NCI-H1417 (cell line): ENCODE data around the gene SRRM4.
A peak's percentile ranks its signal among the peaks of the same experiment; 100 is the strongest.

Experiments
- DNase-seq, 3 experiments: peaks; one replicate each; lab custom pipeline; 2025; lab: John Stamatoyannopoulos, UW

SRRM4 gene, protein sequence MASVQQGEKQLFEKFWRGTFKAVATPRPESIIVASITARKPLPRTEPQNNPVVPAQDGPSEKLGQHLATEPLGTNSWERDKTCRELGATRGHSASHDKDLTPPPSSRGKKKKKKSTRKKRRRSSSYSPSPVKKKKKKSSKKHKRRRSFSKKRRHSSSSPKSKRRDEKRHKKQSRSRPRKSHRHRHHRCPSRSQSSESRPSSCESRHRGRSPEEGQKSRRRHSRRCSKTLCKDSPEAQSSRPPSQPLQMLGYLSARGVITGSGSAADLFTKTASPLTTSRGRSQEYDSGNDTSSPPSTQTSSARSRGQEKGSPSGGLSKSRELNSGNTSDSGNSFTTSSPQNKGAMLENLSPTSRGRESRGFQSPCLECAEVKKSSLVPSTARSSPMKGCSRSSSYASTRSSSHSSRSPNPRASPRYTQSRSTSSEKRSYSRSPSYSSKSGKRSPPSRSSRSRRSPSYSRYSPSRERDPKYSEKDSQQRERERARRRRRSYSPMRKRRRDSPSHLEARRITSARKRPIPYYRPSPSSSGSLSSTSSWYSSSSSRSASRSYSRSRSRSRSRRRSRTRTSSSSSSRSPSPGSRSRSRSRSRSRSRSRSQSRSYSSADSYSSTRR

DNA sequence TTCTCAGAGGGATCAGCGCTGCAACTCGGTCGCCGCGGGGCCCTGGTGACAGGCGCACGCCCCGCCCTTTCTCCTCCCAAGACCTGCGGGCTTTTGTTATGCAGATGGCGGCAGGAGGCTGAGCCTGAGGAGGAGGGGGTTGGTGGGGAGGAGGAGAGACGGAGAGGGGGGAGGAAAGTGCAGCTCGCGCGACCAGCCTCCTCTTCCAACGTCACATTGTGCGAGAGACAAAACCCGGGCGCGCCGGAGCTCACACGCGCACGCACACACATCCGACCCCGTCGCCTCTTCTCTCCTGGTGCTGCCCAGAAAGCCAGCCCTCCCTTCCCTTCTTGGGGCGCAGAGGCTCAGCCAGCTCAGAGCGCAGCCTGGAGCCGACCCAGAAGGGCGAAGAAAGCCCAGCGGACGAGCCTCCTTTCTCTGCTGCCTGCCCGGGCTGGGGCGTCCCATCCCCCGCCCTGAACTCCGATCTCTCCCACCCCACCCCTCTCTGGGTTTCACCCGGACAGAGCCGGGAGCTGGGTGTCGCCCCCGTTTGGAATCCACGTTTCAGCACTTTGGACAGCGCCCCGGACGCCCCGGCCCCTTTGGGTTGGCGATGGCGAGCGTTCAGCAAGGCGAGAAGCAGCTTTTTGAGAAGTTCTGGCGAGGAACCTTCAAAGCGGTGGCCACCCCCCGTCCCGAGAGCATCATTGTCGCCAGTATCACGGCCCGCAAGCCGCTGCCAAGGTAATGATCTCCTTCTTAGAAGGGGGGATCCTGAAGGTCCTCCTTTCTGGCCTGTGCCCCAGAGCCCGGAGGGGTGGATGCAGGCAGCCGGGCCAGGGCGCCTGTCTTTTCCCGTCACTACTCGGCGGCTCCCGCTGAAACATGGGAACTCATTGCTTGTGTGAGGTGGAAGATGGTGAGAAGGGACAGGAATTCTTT lies at the start of gene SRRM4:
SRRM4 (plus strand) TSS at position 257 of the 927 bp plus-strand sequence; CDS start at position 599, 342 bp downstream.
- peak; percentile 66 to 96 (median 75) for DNase-seq

GRCh38 chr12:118946256-118946655 lies 35.1 kb upstream of the SRRM4 start:
- peak in 1 of 3 experiments; percentile 56 for DNase-seq

GRCh38 chr12:118958520-118958919 lies 22.8 kb upstream of the SRRM4 start:
- peak in 2 of 3 experiments; percentile 9 to 93 for DNase-seq

DNA sequence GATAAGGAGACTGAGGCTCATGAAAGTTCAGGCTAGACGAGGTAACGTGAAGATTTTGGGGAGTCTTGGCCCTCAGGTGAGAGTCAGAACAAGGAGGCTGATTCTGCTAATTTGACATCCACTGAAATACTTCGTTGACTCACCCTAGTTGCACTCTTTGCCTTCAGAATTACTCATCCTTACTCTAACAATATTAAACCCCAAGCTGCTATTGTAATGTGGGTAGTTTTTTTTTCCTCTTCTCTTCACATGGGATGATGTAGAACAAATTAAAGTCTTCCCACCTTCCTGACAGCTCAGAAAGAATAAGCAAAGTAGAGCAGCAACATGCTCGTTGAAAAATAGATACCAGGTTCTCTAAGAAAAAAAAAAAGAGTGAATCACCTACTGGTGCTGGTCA lies 22.0 kb upstream of the SRRM4 start:
- no peak for DNase-seq

GRCh38 chr12:118959985-118960560 lies 21.3 kb upstream of the SRRM4 start:
- no peak for DNase-seq

DNA sequence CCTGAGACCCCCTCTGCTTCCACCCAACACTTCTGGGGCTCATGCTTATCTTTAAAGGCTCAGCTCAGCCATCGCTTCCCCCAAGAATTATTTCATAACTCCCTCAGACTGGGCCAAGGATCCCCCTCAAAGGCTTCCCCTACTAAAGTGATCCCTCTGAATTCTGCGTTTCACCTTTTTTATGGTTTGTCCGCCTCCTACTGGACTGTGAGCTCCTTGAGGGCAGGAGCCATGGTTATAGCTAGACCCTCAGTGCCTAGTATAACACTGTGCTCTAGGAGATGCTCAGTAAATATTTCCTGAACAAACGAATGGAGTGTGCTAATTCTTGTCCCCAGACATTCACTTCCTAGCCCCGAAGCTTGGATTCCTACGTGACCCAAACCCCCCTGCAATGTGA lies 20.5 kb upstream of the SRRM4 start:
- no peak for DNase-seq

DNA sequence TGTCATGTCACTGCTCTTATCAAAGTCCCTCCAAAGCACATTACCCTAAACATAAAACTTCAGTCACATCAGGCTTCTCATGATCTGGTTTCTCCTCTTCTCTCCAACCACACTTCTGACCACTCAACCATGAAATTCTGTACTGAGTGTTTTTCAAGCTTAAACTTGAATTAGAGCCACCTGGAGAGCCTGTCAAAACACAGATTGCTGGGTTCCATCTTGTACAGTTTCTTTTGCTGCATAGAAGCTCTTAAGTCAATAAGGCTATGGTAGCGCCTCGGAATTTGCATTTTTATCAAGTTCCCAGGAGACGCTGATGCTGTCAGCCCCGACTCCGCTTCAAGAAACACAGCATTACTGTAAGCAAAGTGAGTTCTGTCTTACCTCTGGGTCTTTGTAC lies 16.4 kb upstream of the SRRM4 start:
- peak in 1 of 3 experiments; percentile 97 for DNase-seq

DNA sequence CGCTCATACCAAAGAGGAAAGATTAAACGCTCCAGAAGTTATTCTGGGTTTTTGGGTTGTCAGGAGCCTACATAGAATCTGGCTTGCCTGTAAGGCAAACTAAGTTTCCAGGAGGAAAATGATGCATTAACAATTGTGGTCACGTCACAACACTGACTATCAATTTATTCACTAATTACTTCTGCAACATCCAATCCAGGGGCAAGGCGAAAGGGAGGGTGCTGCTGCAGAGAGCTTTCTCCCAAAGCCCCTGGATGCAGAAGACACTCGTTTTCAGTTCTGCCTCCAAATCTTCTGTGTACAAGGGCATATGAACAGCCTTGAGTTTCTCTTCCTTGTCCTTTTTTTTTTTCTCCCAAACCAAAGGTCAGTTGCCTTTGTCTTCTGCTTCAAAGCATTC lies 10.5 kb upstream of the SRRM4 start:
- no peak for DNase-seq

- no peak for DNase-seq
Measured at GRCh38 chr12:118972982-118973381, 8.4 kb upstream of the SRRM4 start.

DNA sequence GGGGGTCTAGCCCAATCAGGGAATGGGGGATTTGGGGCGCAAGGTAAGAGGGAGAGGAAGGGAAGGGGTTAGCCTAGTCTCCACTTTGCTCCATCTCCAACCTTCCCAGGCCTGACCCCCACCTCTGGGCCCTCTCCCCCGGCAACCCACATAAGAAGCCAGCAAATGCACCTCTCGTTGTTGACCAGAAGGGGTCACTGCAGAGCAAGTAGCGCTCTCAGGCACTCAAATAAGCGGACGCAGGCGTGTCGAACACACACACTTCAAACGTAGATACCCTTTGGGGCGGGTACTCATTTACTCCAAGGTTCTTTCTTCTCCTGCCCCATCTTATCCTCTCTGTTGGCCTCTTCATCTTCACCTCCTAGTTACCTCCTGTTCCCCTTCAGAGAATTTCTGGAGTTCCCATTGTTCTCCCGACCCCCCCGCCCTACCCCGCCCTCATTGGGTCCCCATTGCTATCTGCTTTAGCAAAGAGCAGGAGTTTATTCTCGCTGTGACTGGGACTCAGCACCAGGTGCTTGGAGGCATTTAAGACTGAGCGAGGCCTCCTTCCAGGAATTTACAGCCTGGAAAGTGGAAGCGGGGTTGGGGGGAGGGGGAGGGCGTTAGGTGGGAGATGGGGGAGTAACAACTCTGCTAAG lies 1.5 kb upstream of the SRRM4 start:
- DNase-seq, result peak; percentile 7 to 95 (median 60)

DNA sequence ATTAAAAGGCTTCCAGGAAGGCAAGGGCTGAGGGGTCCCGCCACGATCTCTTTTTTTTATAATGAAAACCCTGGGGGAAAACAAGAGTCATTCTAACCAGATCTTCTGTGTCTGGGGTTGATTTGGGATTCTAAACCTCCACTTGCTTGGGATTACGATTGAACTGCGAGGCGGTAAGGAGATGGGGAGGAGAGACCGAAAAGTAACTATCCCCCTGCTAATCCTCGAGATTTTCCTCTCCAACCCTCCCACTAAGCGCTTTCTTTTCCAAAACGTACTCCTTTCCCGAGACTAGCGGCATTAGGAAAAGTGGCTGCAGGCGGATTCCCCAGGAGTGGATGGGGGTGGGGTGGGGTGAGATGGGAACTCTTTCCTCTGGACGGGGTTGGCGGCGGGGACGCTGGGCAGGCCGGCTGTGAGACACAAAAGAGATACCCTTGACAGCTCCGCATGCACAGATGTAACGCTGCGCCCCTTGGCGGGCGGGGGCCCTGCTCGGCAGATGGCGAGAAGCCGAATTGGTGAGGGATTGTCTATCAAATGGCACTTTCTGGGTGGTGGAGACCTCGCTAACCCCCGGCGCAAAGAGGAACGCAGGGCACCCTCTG lies 830 bp upstream of the SRRM4 start:
- DNase-seq, result peak in 1 of 3 experiments; percentile 66

- DNase-seq, result no peak
Measured at GRCh38 chr12:118982302-118982701, 961 bp downstream of the SRRM4 start.

DNA sequence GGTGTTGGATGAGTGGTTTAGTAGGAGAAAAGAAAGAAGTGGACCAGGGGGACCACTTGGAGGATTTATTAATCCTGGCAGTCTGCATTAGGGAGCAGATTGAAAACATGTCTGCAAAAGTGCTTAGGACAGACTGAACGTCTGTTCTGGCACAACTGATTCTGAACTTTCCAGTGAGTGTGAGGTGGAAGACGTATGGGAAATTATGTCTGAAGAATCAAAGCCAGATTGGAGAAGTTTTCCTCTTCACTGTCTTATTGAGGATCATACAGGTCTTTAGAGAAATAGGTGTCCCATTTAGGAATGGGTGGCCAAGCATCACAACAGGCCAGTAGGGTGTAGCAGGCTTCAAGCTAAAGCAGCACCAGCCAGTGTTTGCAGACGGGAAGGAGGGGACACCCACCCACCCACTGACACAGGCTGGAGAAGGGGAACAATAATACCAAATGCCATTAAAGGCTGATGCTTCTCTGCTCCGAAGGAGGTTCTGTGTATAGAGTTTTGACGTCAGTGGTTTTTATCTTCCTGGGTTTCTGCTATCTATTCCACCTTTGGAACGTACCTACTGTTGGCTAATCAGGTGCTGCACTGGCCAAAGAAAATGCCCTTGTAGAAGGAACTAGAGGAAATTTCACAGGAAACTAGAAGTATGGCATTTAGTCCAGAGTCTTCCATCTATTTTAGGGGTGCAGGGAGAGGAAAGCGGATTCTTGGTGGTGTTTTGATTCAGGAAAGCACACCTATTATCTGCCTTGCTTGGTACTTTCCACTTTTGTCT lies 1.8 kb downstream of the SRRM4 start:
- DNase-seq, result no peak

DNA sequence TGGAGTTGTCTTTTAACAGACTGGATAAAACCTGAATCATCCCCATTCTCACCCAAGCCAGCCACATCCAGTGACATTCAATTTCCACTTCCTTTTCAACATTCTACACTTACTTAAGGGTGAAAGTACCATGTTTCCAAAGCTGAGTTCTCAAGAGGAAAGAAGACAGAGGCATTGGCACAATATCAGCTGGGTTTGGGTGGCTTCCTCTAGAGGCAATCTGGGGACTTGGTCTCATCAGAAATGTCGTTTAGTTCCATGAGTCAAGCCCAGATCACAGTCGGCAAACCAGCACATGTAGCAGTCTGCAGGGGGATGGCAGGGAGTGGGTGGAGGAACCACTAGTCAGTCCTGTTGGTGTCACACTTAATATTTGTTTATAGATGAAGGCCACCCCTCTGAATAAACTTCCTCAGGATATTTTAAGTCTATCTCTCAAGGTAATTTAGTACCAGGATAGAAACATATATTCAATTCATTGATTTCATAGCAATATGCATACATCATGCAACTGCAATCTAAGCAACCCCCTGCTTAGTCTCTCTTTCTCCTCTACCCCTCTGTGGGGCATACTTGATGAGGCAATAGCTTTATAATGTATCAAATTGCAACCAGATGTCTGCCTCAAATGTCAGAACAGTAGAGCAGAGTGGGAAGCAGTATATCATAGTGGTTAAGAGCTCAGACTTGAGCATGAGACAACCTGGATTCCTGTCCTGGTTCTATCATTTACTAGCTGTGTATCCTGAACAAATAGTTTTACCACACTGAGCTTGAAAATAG lies 3.0 kb downstream of the SRRM4 start:
- DNase-seq, result peak in 1 of 3 experiments; percentile 69

- DNase-seq, result peak in 2 of 3 experiments; percentile 4 to 37
Measured at GRCh38 chr12:118986050-118986449, 4.7 kb downstream of the SRRM4 start.

GRCh38 chr12:118999107-118999506 lies 17.8 kb downstream of the SRRM4 start:
- DNase-seq, result no peak

GRCh38 chr12:119005085-119005484 lies 23.7 kb downstream of the SRRM4 start:
- DNase-seq, result no peak

DNA sequence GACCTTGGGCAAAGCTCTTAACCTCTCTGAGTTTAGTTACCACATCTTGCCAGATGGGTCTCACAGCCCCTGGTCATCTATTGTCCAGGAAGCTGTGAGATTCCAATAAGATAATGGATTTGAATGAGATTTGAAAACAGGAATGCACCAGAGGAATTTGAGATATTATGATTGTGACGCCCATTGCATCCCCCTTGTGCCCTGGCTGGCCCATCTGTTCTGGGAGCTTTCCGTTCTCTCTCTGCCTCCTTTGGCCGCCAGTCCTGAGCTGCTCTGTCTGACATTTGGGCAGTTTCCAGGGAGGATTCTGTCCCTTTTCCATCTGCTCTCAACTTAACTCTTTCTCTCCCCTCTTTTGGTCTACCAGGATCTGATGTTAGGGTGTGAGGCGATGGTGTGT lies 24.6 kb downstream of the SRRM4 start:
- DNase-seq, result no peak

- DNase-seq, result no peak
Measured at GRCh38 chr12:119006746-119007145, 25.4 kb downstream of the SRRM4 start.
